Smooth muscle cell (in vitro differentiated cells): Measurements from ENCODE around the gene CHKA. TPM values are rescaled to one million over a fixed set of nuclear protein-coding genes. Genes with fewer than 3 reads are reported as not detected.

ENCODE experiments used
- DNase-seq: peaks from one replicate; lab custom pipeline; 2025; ENCODE audit not compliant: unreplicated experiment; lab: John Stamatoyannopoulos, UW
- H2AFZ ChIP-seq: fragments of 200-600 bp; sonication (generic); 2 replicates; pipeline ENCODE4 v1.6.0; 2016; ENCODE audit warnings: antibody characterized with exemption, low read depth, mild to moderate bottlenecking
- H3F3A ChIP-seq: fragments of 200-600 bp; sonication (generic); 2 replicates; pipeline ENCODE4 v1.6.0; 2017; ENCODE audit warnings: antibody characterized with exemption, low read depth
- H3K27ac ChIP-seq: fragments of 200-600 bp; sonication (generic); 2 replicates; pipeline ENCODE4 v1.5.1; 2016; ENCODE audit warnings: low read depth, mild to moderate bottlenecking
- H3K27me3 ChIP-seq: fragments of 200-600 bp; sonication (generic); 2 replicates; pipeline ENCODE4 v1.6.1; 2016; ENCODE audit warnings: low read depth, mild to moderate bottlenecking
- H3K36me3 ChIP-seq: fragments of 200-600 bp; sonication (generic); 2 replicates; pipeline ENCODE4 v1.5.1; 2016; ENCODE audit warnings: low read depth
- H3K4me1 ChIP-seq: fragments of 200-600 bp; sonication (generic); 2 replicates; pipeline ENCODE4 v1.5.1; 2016; ENCODE audit warnings: low read depth
- H3K4me2 ChIP-seq: fragments of 200-600 bp; sonication (generic); 2 replicates; pipeline ENCODE4 v1.6.0; 2016; ENCODE audit warnings: mild to moderate bottlenecking
- H3K4me3 ChIP-seq: fragments of 200-600 bp; sonication (generic); 2 replicates; pipeline ENCODE4 v1.5.1; 2016; ENCODE audit warnings: mild to moderate bottlenecking
- H3K79me2 ChIP-seq: fragments of 200-600 bp; sonication (generic); 2 replicates; pipeline ENCODE4 v1.6.0; 2016; ENCODE audit warnings: low read depth, mild to moderate bottlenecking
- H3K9ac ChIP-seq: fragments of 200-600 bp; sonication (generic); 2 replicates; pipeline ENCODE4 v1.6.0; 2016; ENCODE audit warnings: low read depth
- H3K9me3 ChIP-seq: fragments of 200-600 bp; sonication (generic); replicated peaks from 2 replicates; pipeline ENCODE4 v1.5.1; 2016; ENCODE audit warnings: low read depth
- H4K20me1 ChIP-seq: fragments of 200-600 bp; sonication (generic); 2 replicates; pipeline ENCODE4 v1.6.0; 2016; ENCODE audit warnings: low read depth
- CTCF ChIP-seq: fragments of 200-600 bp; sonication (generic); IDR thresholded peaks from 2 replicates; pipeline ENCODE4 v1.5.1; 2017; ENCODE audit warnings: borderline replicate concordance, mild to moderate bottlenecking, antibody characterized with exemption; ENCODE audit not compliant: insufficient read depth, poor library complexity, severe bottlenecking
- WGBS: methylation state at CpG from one replicate; pipeline ENCODE4 v1.1.7; 2016; ENCODE audit warnings: low lambda C conversion rate; 5-methylcytosine and 5-hydroxymethylcytosine counted together
- polyA plus RNA-seq: library from polyadenylated mRNA; unstranded; fragments of >200 nt; fragmentation: Nextera tagmentation; extraction: Ambion mirVana; gene quantifications from 2 replicates; pipeline ENCODE4 v1.2.1, GENCODE V29; 2016
- total RNA-seq: library from RNA; depleted of rRNA; stranded (reverse); fragments of >200 nt; gene quantifications from 2 replicates; pipeline ENCODE4 v1.2.3, GENCODE V29; 2014

CHKA gene
- total and polyA plus RNA-seq, 2 experiments from 2014 or later = 19.9 to 31.1 TPM

- TF ChIP-seq CTCF = no peak
- H2AFZ ChIP-seq = no peak overlapping the region
- H3K27me3 ChIP-seq = no peaks in the 10 kb centered on the region
- H3K27ac ChIP-seq = no peak overlapping the region
- DNase-seq = no peak
- H3K9me3 ChIP-seq = no peaks in the 10 kb centered on the region
- H3K4me3 ChIP-seq = no peak overlapping the region
- H3K4me2 ChIP-seq = no peak overlapping the region
- no peaks in the 10 kb centered on the region for H3K4me1 ChIP-seq
- no peaks in the 10 kb centered on the region for H4K20me1 ChIP-seq
- H3K9ac ChIP-seq = no peak overlapping the region
- no peaks in the 10 kb centered on the region for H3K36me3 ChIP-seq
- H3F3A ChIP-seq = peaks cover 10% of the 10 kb centered on the region
- no peaks in the 10 kb centered on the region for H3K79me2 ChIP-seq
- WGBS = 97% methylated on average over 35 of the region's 35 CpGs
These were observed 72.3 kb downstream of the CHKA start for GRCh38 chr11:68048681-68049508.

- Histone ChIP-seq H3K79me2 (no peaks in the 10 kb centered on the region), H3K9me3 (no peaks in the 10 kb centered on the region), H4K20me1 (no peaks in the 10 kb centered on the region), H3K4me3 (no peak overlapping the region), H3F3A (peaks cover 1% of the 10 kb centered on the region), H3K9ac (no peak overlapping the region), H3K4me1 (no peaks in the 10 kb centered on the region), H2AFZ (no peak overlapping the region), H3K4me2 (no peak overlapping the region), H3K27me3 (no peaks in the 10 kb centered on the region), H3K27ac (no peak overlapping the region), H3K36me3 (no peaks in the 10 kb centered on the region)
- no peak for TF ChIP-seq CTCF
- no peak for DNase-seq
- WGBS = 95% methylated on average over 29 of the region's 37 CpGs
These were observed 73.5 kb downstream of the CHKA start for GRCh38 chr11:68047437-68048290.

- Histone ChIP-seq H3K4me2 (no peak overlapping the region), H3K4me3 (no peak overlapping the region), H3K9ac (no peak overlapping the region), H3K79me2 (no peaks in the 10 kb centered on the region), H3K27me3 (no peaks in the 10 kb centered on the region), H3F3A (no peaks in the 10 kb centered on the region), H3K36me3 (no peaks in the 10 kb centered on the region), H3K27ac (no peak overlapping the region), H4K20me1 (no peaks in the 10 kb centered on the region), H3K9me3 (no peaks in the 10 kb centered on the region), H3K4me1 (peaks cover 3% of the 10 kb centered on the region), H2AFZ (no peak overlapping the region)
- no peak for TF ChIP-seq CTCF
- WGBS = 96% methylated on average over 18 of the region's 18 CpGs
- DNase-seq = no peak
These were observed 76.3 kb downstream of the CHKA start for GRCh38 chr11:68044898-68045351.
